CD4-positive, alpha-beta T cell (primary cell): ENCODE results near the gene MAGEA12. TPM values are rescaled to one million over a fixed set of nuclear protein-coding genes. Genes with fewer than 3 reads are reported as not detected.
"Not testable (repeated sequence)": the region's sequence is repeated elsewhere in the genome, so short reads cannot be mapped to it uniquely, and the experiment has no call there.

ENCODE experiments used
- ATAC-seq: fragments of 200-7000 bp; cut with Tn5 transposase; one replicate; pipeline ENCODE4 v1.10.0; 2022; ENCODE audit warnings: mild to moderate bottlenecking; ENCODE audit not compliant: poor library complexity
- CTCF ChIA-PET: fragments of 350-600 bp; sonication (Branson Sonifier 250); formaldehyde crosslinking; loops from one replicate; lab custom pipeline; 2021; ENCODE audit warnings: antibody characterized with exemption, inconsistent platforms; lab: Charles Lee
- POLR2A ChIA-PET: fragments of 350-600 bp; sonication (Branson Sonifier 250); formaldehyde crosslinking; loops from one replicate; lab custom pipeline; 2021; ENCODE audit warnings: antibody characterized with exemption, inconsistent platforms; lab: Charles Lee
- DNase-seq, 14 experiments: peaks; one replicate each; pipeline ENCODE4 v3.0.0-alpha.2; 2013 to 2020; ENCODE audit warnings: mixed read lengths in 2 of 14
- H3K27ac ChIP-seq, 2 donors: one replicate each; pipeline versions ENCODE4 v1.5.1 to v1.7.0; 2013; ENCODE audit warnings: low read length in 2 of 2, low read depth in 1 of 2, mild to moderate bottlenecking in 1 of 2
- H3K27me3 ChIP-seq, 2 experiments: 1 replicate in 1 of 2; 2 replicates in 1 of 2; pipeline versions ENCODE4 v1.6.1 to v1.7.0; 2013; ENCODE audit warnings: low read length in 2 of 2, control low read depth in 1 of 2, mild to moderate bottlenecking in 1 of 2, moderate library complexity in 1 of 2; ENCODE audit not compliant: insufficient read depth in 2 of 2, control insufficient read depth in 1 of 2
- H3K36me3 ChIP-seq: one replicate; pipeline ENCODE4 v1.6.1; 2013; ENCODE audit warnings: low read length, control low read depth; ENCODE audit not compliant: insufficient read depth
- H3K4me1 ChIP-seq: one replicate; pipeline ENCODE4 v1.6.1; 2013; ENCODE audit warnings: low read length, control low read depth; ENCODE audit not compliant: insufficient read depth
- H3K4me3 ChIP-seq: one replicate; pipeline ENCODE4 v1.5.1; 2013; ENCODE audit warnings: mild to moderate bottlenecking, low read length, moderate library complexity
- H3K9me3 ChIP-seq, 2 experiments: 1 replicate in 1 of 2; 2 replicates in 1 of 2; pipeline versions ENCODE4 v1.6.1 to v1.7.0; 2013; ENCODE audit warnings: low read length in 2 of 2, mild to moderate bottlenecking in 2 of 2, control low read depth in 1 of 2, moderate library complexity in 1 of 2; ENCODE audit not compliant: control insufficient read depth in 1 of 2, insufficient read depth in 1 of 2
- H3K27ac Mint-ChIP-seq: one replicate; pipeline ENCODE4 v1.8.0; 2020; ENCODE audit warnings: mixed read lengths
- H3K27me3 Mint-ChIP-seq: one replicate; pipeline ENCODE4 v1.8.0; 2021; ENCODE audit warnings: mixed read lengths
- H3K36me3 Mint-ChIP-seq: one replicate; pipeline ENCODE4 v1.8.0; 2021; ENCODE audit warnings: low read depth, mixed read lengths
- H3K4me1 Mint-ChIP-seq: one replicate; pipeline ENCODE4 v1.8.0; 2021; ENCODE audit warnings: low read depth, mixed read lengths
- H3K4me3 Mint-ChIP-seq: one replicate; pipeline ENCODE4 v1.8.0; 2020; ENCODE audit warnings: mild to moderate bottlenecking, mixed read lengths
- H3K9me3 Mint-ChIP-seq: one replicate; pipeline ENCODE4 v1.8.0; 2020; ENCODE audit warnings: mixed read lengths
- CTCF ChIP-seq: fragments of 200-600 bp; IDR thresholded peaks from one replicate; pipeline ENCODE4 v1.8.0; 2022; ENCODE audit warnings: antibody characterized with exemption, mild to moderate bottlenecking
- intact Hi-C, 2 experiments: fragments of 100-400 bp; cut with DNase I in 1 of 2; cut with micrococcal nuclease in 1 of 2; formaldehyde crosslinking; loops; one replicate each; pipeline versions ENCODE4 v1.15.1 to v1.9.0; 2023 to 2025; cut with DNase I, micrococcal nuclease
- total RNA-seq, 174 experiments: library from RNA in 2 of 174; stranded (reverse) in 2 of 174; gene quantifications; one replicate each; pipeline ENCODE4 v1.2.3 and lab custom pipeline; 2021 to 2026

The MAGEA12 gene
- total RNA-seq, 2 experiments from 2014 or later, result not detected

DNA sequence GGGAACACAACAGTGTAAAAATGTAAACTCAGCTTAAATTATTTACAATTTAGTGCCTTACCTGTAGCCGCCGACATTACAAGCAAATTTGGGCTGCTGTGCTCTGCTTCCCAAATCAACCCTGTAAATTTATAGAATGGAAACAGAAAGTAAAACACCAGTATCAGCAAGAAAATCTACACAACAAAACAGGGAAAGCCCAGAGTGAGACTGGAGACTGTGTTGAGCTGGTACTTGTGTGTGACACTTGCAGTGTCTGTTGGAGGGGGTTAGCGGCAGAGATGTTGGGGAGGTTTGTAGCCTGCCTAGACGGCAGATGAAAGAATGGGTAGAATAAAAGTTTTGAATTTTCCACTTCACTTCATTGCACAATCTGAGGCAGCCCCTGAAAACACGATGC lies 20.4 kb upstream of the MAGEA12 start:
- CTCF ChIA-PET, POLR2A ChIA-PET: not testable (repeated sequence)

GRCh38 chrX:152713815-152714787 lies 19.5 kb upstream of the MAGEA12 start, which contains the start of gene MAGEA2B:
Gene MAGEA2B, plus strand, starts transcription at chrX:152714628. Its CDS starts 2,479 bp downstream, at chrX:152717107.
- DNase-seq, result not testable (repeated sequence)

More for the DNA sequence above, 20.4 kb upstream of the MAGEA12 start:
- H3K27me3 ChIP-seq, intact Hi-C loops, H3K4me3 ChIP-seq, DNase-seq, ATAC-seq, H3K27me3 Mint-ChIP-seq, H3K9me3 ChIP-seq, H3K27ac Mint-ChIP-seq, H3K4me1 Mint-ChIP-seq, H3K4me3 Mint-ChIP-seq, H3K27ac ChIP-seq, H3K4me1 ChIP-seq, H3K36me3 ChIP-seq, H3K36me3 Mint-ChIP-seq, H3K9me3 Mint-ChIP-seq: not testable (repeated sequence)

DNA sequence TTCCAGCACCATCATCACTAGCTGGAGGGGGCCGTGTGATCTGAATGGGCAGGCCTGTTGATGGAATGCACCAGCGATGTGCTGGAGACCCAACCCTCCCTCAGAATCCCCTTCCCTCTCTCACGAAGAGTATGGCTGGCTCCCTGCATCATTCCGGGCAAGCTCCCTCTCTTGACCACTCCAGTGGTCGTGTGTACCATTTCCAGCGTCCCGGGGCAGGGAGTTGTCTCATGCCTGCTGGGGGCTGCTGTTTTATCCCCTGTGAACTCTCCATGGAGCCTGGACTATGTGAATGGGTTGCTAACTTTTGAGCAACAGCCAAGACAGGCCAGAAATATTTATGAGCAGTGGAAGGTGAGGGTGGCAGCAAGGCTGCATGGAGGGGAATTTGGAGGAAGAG lies 8.1 kb upstream of the MAGEA12 start:
- H3K27ac Mint-ChIP-seq, result no peak overlapping the region
- Histone ChIP-seq H3K4me1 (no peaks in the 10 kb centered on the region), H3K9me3 (no peaks in the 10 kb centered on the region), H3K27ac (no peak overlapping the region), H3K36me3 (no peaks in the 10 kb centered on the region), H3K4me3 (no peak overlapping the region), H3K27me3 (no peaks in the 10 kb centered on the region)
- POLR2A ChIA-PET, result no interaction called here
- H3K4me1 Mint-ChIP-seq, result no peaks in the 10 kb centered on the region
- H3K9me3 Mint-ChIP-seq, result no peaks in the 10 kb centered on the region
- peaks cover 11% of the 10 kb centered on the region for H3K27me3 Mint-ChIP-seq
- no peak for ATAC-seq
- no peak for DNase-seq
- no peak overlapping the region for H3K4me3 Mint-ChIP-seq
- no peaks in the 10 kb centered on the region for H3K36me3 Mint-ChIP-seq
- intact Hi-C loops, result no loop called here
- TF ChIP-seq CTCF, result no peak
- CTCF ChIA-PET, result no interaction called here

More at GRCh38 chrX:152713815-152714787, 19.5 kb upstream of the MAGEA12 start, which contains the start of gene MAGEA2B:
- intact Hi-C loops, H3K4me3 ChIP-seq, CTCF ChIA-PET, H3K27ac Mint-ChIP-seq, H3K27me3 Mint-ChIP-seq, H3K4me1 Mint-ChIP-seq, H3K27me3 ChIP-seq, H3K27ac ChIP-seq, H3K4me1 ChIP-seq, H3K9me3 Mint-ChIP-seq, H3K4me3 Mint-ChIP-seq, ATAC-seq, H3K9me3 ChIP-seq, H3K36me3 ChIP-seq, H3K36me3 Mint-ChIP-seq, POLR2A ChIA-PET: not testable (repeated sequence)

- ATAC-seq, H3K9me3 Mint-ChIP-seq, H3K36me3 ChIP-seq, H3K4me3 ChIP-seq, H3K27me3 Mint-ChIP-seq, H3K27me3 ChIP-seq, intact Hi-C loops, DNase-seq, POLR2A ChIA-PET, H3K27ac ChIP-seq, CTCF ChIA-PET, H3K36me3 Mint-ChIP-seq, H3K4me3 Mint-ChIP-seq, H3K27ac Mint-ChIP-seq, H3K9me3 ChIP-seq, H3K4me1 Mint-ChIP-seq, H3K4me1 ChIP-seq: not testable (repeated sequence)
These were observed 744 bp downstream of the MAGEA12 start for GRCh38 chrX:152734143-152734858.
